Endodermal cell (in vitro differentiated cells): ENCODE measurements around the gene DYNC2LI1. TPM values are rescaled to one million over a fixed set of nuclear protein-coding genes. Genes with fewer than 3 reads are reported as not detected.

Experiments used
- DNase-seq: peaks from one replicate; pipeline ENCODE4 v3.0.0-alpha.2; 2017
- H3K27ac ChIP-seq: 2 replicates; pipeline ENCODE4 v1.5.1; 2013; ENCODE audit warnings: mild to moderate bottlenecking, low read depth, low read length, moderate library complexity
- H3K27me3 ChIP-seq: 2 replicates; pipeline ENCODE4 v1.6.1; 2013; ENCODE audit warnings: mild to moderate bottlenecking, low read length, moderate library complexity; ENCODE audit not compliant: insufficient read depth, control insufficient read depth, poor library complexity, severe bottlenecking
- H3K36me3 ChIP-seq: 2 replicates; pipeline ENCODE4 v1.7.0; 2013; ENCODE audit warnings: mild to moderate bottlenecking, low read length, moderate library complexity; ENCODE audit not compliant: control insufficient read depth, insufficient read depth
- H3K4me1 ChIP-seq: one replicate; pipeline ENCODE4 v1.7.0; 2013; ENCODE audit warnings: low read length; ENCODE audit not compliant: control insufficient read depth, insufficient read depth
- H3K4me3 ChIP-seq: 2 replicates; pipeline ENCODE4 v1.5.1; 2013; ENCODE audit warnings: mild to moderate bottlenecking, low read length, moderate library complexity
- H3K9ac ChIP-seq: 2 replicates; pipeline ENCODE4 v1.6.1; 2013; ENCODE audit warnings: mild to moderate bottlenecking, low read length, moderate library complexity; ENCODE audit not compliant: poor library complexity, severe bottlenecking; ENCODE audit errors: extremely low read depth
- H3K9me3 ChIP-seq: 2 replicates; pipeline ENCODE4 v1.6.1; 2013; ENCODE audit warnings: mild to moderate bottlenecking, low read length, moderate library complexity; ENCODE audit not compliant: control insufficient read depth
- H3K27ac Mint-ChIP-seq: 2 replicates; pipeline ENCODE4 v1.8.0; 2020; ENCODE audit warnings: mixed read lengths
- H3K27me3 Mint-ChIP-seq: 2 replicates; pipeline ENCODE4 v1.8.0; 2021; ENCODE audit warnings: mild to moderate bottlenecking, mixed read lengths; ENCODE audit not compliant: insufficient read depth
- H3K36me3 Mint-ChIP-seq: 2 replicates; pipeline ENCODE4 v1.8.0; 2020; ENCODE audit warnings: low read depth, mixed read lengths
- H3K4me1 Mint-ChIP-seq: 2 replicates; pipeline ENCODE4 v1.8.0; 2020; ENCODE audit warnings: mixed read lengths
- H3K4me3 Mint-ChIP-seq: 2 replicates; pipeline ENCODE4 v1.8.0; 2020; ENCODE audit warnings: mild to moderate bottlenecking, moderate library complexity, mixed read lengths
- H3K9me3 Mint-ChIP-seq: 2 replicates; pipeline ENCODE4 v1.8.0; 2020; ENCODE audit warnings: mild to moderate bottlenecking, mixed read lengths
- CTCF ChIP-seq: fragments of 200-600 bp; sonication (generic); conservative IDR thresholded peaks from 2 replicates; pipeline ENCODE4 v1.5.0; 2021; ENCODE audit warnings: antibody characterized with exemption, mild to moderate bottlenecking
- WGBS, 2 experiments: methylation state at CpG; one replicate each; pipeline versions ENCODE4 v1.1.5 to v1.1.7; 2013; ENCODE audit warnings: missing lambda C conversion rate in 2 of 2, mixed read lengths in 1 of 2; ENCODE audit not compliant: insufficient coverage in 1 of 2, insufficient read length in 1 of 2; 5-methylcytosine and 5-hydroxymethylcytosine counted together
- total RNA-seq, 2 donors: library from RNA; stranded (reverse); fragmentation: NEBNext Ultra II Directional in 1 of 2; extraction: Animal tissue kit (Norgen Biotek cat#: 25700) in 1 of 2; gene quantifications; 2 replicates in 1 of 2; 3 replicates in 1 of 2; pipeline ENCODE4 v1.2.1, GENCODE V29; 2021

The DYNC2LI1 gene
- total RNA-seq, 2 donors from 2014 or later = 17.1 to 39.7 TPM

- no peaks in the 10 kb centered on the region for H3K9me3 ChIP-seq
- H3K36me3 Mint-ChIP-seq = no peaks in the 10 kb centered on the region
- TF ChIP-seq CTCF = no peak
- no peaks in the 10 kb centered on the region for H3K9me3 Mint-ChIP-seq
- H3K36me3 ChIP-seq = no peaks in the 10 kb centered on the region
- DNase-seq = no peak
- H3K27me3 ChIP-seq = peaks cover 11% of the 10 kb centered on the region
- no peak overlapping the region for H3K27ac Mint-ChIP-seq
- 93 to 98% methylated on average over 8 to 12 of the region's 12 CpGs for WGBS, 2 experiments
- H3K27ac ChIP-seq = no peak overlapping the region
- no peaks in the 10 kb centered on the region for H3K4me1 ChIP-seq
- no peak overlapping the region for H3K4me3 ChIP-seq
- peaks cover 2% of the 10 kb centered on the region for H3K27me3 Mint-ChIP-seq
- peaks cover 9% of the 10 kb centered on the region for H3K4me1 Mint-ChIP-seq
- no peak overlapping the region for H3K9ac ChIP-seq
- no peak overlapping the region for H3K4me3 Mint-ChIP-seq
Measured at GRCh38 chr2:43824951-43825493, 51.2 kb downstream of the DYNC2LI1 start.

- H3K36me3 ChIP-seq = no peaks in the 10 kb centered on the region
- Mint-ChIP-seq H3K4me1 (peaks cover 9% of the 10 kb centered on the region), H3K4me3 (no peak overlapping the region), H3K9me3 (no peaks in the 10 kb centered on the region), H3K27ac (no peak overlapping the region), H3K27me3 (peaks cover 4% of the 10 kb centered on the region), H3K36me3 (no peaks in the 10 kb centered on the region)
- no peak for TF ChIP-seq CTCF
- no peaks in the 10 kb centered on the region for H3K4me1 ChIP-seq
- no peaks in the 10 kb centered on the region for H3K9me3 ChIP-seq
- H3K4me3 ChIP-seq = no peak overlapping the region
- WGBS, 2 experiments = 90% methylated on average over 3 of the region's 3 CpGs
- no peak overlapping the region for H3K27ac ChIP-seq
- peaks cover 20% of the 10 kb centered on the region for H3K27me3 ChIP-seq
- no peak overlapping the region for H3K9ac ChIP-seq
- no peak for DNase-seq
Measured at GRCh38 chr2:43825841-43826240, 52.0 kb downstream of the DYNC2LI1 start.

GRCh38 chr2:43826305-43827250 lies 52.7 kb downstream of the DYNC2LI1 start:
- no peak overlapping the region for H3K4me3 Mint-ChIP-seq
- no peaks in the 10 kb centered on the region for H3K9me3 Mint-ChIP-seq
- no peaks in the 10 kb centered on the region for H3K9me3 ChIP-seq
- H3K4me1 ChIP-seq = no peaks in the 10 kb centered on the region
- no peak overlapping the region for H3K27ac Mint-ChIP-seq
- H3K9ac ChIP-seq = no peak overlapping the region
- H3K4me1 Mint-ChIP-seq = peaks cover 9% of the 10 kb centered on the region
- peaks cover 5% of the 10 kb centered on the region for H3K27me3 Mint-ChIP-seq
- H3K4me3 ChIP-seq = no peak overlapping the region
- 95 to 96% methylated on average over 17 of the region's 17 CpGs for WGBS, 2 experiments
- H3K27ac ChIP-seq = no peak overlapping the region
- H3K36me3 ChIP-seq = no peaks in the 10 kb centered on the region
- H3K36me3 Mint-ChIP-seq = no peaks in the 10 kb centered on the region
- no peak for DNase-seq
- peaks cover 22% of the 10 kb centered on the region for H3K27me3 ChIP-seq
- TF ChIP-seq CTCF = no peak
